K562 (cell line): ENCODE results near the gene SLC26A2. TPM values are rescaled to one million over a fixed set of nuclear protein-coding genes. Genes with fewer than 3 reads are reported as not detected.

ENCODE experiments used
- CUX1 ChIP-seq: fragments of 200-800 bp; sonication (Bioruptor generic); IDR thresholded peaks from 2 replicates; pipeline ENCODE4 v1.6.1; 2016; ENCODE audit warnings: missing genetic modification characterization, missing compliant biosample characterization
- MCM3 ChIP-seq: fragments of 450-650 bp; IDR thresholded peaks from 2 replicates; pipeline ENCODE4 v1.6.1; 2016
- NCOR1 ChIP-seq: fragments of 450-650 bp; IDR thresholded peaks from 2 replicates; pipeline ENCODE4 v1.6.1; 2016; ENCODE audit warnings: mild to moderate bottlenecking, moderate library complexity
- NFXL1 ChIP-seq: fragments of 450-650 bp; formaldehyde crosslinking; IDR thresholded peaks from 2 replicates; pipeline ENCODE4 v1.4.0; 2021; ENCODE audit warnings: mild to moderate bottlenecking
- PATZ1 ChIP-seq: fragments of 250-450 bp; sonication (Bioruptor Pico); IDR thresholded peaks from 2 replicates; pipeline ENCODE4 v1.5.0; 2020; ENCODE audit warnings: mild to moderate bottlenecking, borderline replicate concordance
- PBX2 ChIP-seq, 2 experiments: IDR thresholded peaks in 1 of 2; conservative IDR thresholded peaks in 1 of 2; 2 replicates each; pipeline ENCODE4 v1.6.1; 2016; ENCODE audit warnings: low read depth in 2 of 2, mild to moderate bottlenecking in 1 of 2, missing compliant biosample characterization in 1 of 2, missing genetic modification characterization in 1 of 2, moderate library complexity in 1 of 2
- SIN3B ChIP-seq: fragments of 450-650 bp; IDR thresholded peaks from 2 replicates; pipeline ENCODE4 v1.6.1; 2017; ENCODE audit warnings: low read depth, mild to moderate bottlenecking, moderate library complexity
- SMAD1 ChIP-seq: fragments of 150-350 bp; IDR thresholded peaks from 2 replicates; pipeline ENCODE4 v1.6.1; 2014; ENCODE audit warnings: low read length, low read depth; ENCODE audit not compliant: partially characterized antibody
- SP1 ChIP-seq: sonication (generic); formaldehyde crosslinking; IDR thresholded peaks from 2 replicates; pipeline ENCODE4 v1.8.1; 2022; ENCODE audit warnings: mild to moderate bottlenecking, missing genetic modification reagents
- THRA ChIP-seq: fragments of 450-650 bp; IDR thresholded peaks from 2 replicates; pipeline ENCODE4 v1.6.1; 2017; ENCODE audit warnings: mild to moderate bottlenecking, moderate library complexity
- WHSC1 ChIP-seq: IDR thresholded peaks from one replicate; pipeline ENCODE4 v1.6.1; 2012; ENCODE audit warnings: low read length, control low read depth, inconsistent platforms
- ZNF384 ChIP-seq: IDR thresholded peaks from 2 replicates; pipeline ENCODE4 v1.6.1; 2012; ENCODE audit warnings: low read depth, low read length, improper control_type of control experiment
- polyA plus RNA-seq, 8 experiments: library from polyadenylated mRNA; depleted of rRNA in 4 of 8; stranded (reverse) in 5 of 8; unstranded in 3 of 8; fragments of >200 nt; fragmentation: Nextera tagmentation in 2 of 8; fragmentation: Illumina TruSeq in 1 of 8; extraction: Ambion mirVana in 2 of 8; extraction: Trizol in 1 of 8; gene quantifications; 2 replicates each; pipeline versions ENCODE4 v1.2.1 to v1.2.3, GENCODE V29; 2011 to 2014; ENCODE audit warnings: inconsistent platforms in 1 of 8, missing spikeins in 1 of 8
- total RNA-seq, 7 experiments: library from RNA; depleted of rRNA in 6 of 7; stranded (reverse); fragments of >200 nt in 6 of 7; fragmentation: Illumina TruSeq in 2 of 7; extraction: Trizol in 2 of 7; gene quantifications; 2 replicates each; pipeline versions ENCODE4 v1.2.1 to v1.2.3, GENCODE V29; 2011 to 2021; ENCODE audit warnings: low replicate concordance in 1 of 7

SLC26A2 gene
- total and polyA plus RNA-seq, 9 of the 15 experiments (the other 6 are each of a cell fraction or from before 2014, with no cell fraction given): 1.1 to 6.3 (median 3.6) TPM

GRCh38 chr5:149940077-149940574, 20.4 kb upstream of the SLC26A2 start (continued):
- TF ChIP-seq SMAD1 (peak; percentile 80), CUX1 (CRISPR knock-in tag) (peak; percentile 58; the same call in 1 of the 2 replicates), NFXL1 (no peak), WHSC1 (no peak), ZNF384 (no peak; the same call in 1 of the 2 replicates), PBX2 (CRISPR knock-in tag; IDR thresholded peaks at IDR 0.05; ENCODE audit: low read depth) (no peak), PBX2 (tag; conservative IDR thresholded peaks at IDR 0.05; ENCODE audit: low read depth) (peak; percentile 61), SIN3B (no peak), MCM3 (no peak), PATZ1 (CRISPR knock-in tag) (no peak), NCOR1 (peak; percentile 81), THRA (no peak), SP1 (CRISPR knock-in tag) (no peak)
